ENCODE data around the gene GRK5.
A peak's percentile ranks its signal among the peaks of the same experiment; 100 is the strongest.

GRK5 gene

DNA sequence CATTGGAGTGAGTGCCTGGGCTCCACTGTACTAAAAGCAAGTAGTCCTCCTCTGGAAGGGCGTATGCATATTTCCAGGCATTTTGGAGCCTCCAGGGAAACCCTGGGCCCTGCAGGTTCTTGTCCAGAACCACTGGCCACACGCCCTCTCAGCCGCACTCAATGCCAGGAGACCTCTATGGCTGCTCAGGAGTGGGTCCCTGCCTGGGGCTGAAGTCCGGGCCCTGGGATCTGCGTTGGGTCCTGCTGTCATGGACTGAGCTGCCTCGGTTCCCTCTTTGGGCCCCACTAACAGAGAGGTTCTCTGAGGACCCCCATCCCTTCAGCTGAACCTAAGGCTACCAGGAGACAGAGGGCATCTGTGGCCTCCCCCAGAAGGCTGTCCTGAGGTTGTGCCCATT lies 58.3 kb downstream of the GRK5 start:
- TF ChIP-seq, protein P1, sequence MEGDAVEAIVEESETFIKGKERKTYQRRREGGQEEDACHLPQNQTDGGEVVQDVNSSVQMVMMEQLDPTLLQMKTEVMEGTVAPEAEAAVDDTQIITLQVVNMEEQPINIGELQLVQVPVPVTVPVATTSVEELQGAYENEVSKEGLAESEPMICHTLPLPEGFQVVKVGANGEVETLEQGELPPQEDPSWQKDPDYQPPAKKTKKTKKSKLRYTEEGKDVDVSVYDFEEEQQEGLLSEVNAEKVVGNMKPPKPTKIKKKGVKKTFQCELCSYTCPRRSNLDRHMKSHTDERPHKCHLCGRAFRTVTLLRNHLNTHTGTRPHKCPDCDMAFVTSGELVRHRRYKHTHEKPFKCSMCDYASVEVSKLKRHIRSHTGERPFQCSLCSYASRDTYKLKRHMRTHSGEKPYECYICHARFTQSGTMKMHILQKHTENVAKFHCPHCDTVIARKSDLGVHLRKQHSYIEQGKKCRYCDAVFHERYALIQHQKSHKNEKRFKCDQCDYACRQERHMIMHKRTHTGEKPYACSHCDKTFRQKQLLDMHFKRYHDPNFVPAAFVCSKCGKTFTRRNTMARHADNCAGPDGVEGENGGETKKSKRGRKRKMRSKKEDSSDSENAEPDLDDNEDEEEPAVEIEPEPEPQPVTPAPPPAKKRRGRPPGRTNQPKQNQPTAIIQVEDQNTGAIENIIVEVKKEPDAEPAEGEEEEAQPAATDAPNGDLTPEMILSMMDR (IDR thresholded peaks at IDR 0.05) = no peak
- H3K4me1 ChIP-seq = peaks cover 20% of the 10 kb centered on the region
- H3K9ac ChIP-seq = no peak overlapping the region
- H3K27me3 ChIP-seq (ENCODE audit: control insufficient read depth, insufficient read depth, low read length) = no peaks in the 10 kb centered on the region
- peaks cover 79% of the 10 kb centered on the region for H3K79me2 ChIP-seq
- no peak overlapping the region for H2AFZ ChIP-seq
- H3K4me2 ChIP-seq (ENCODE audit: low read length) = no peak overlapping the region
- H3K36me3 ChIP-seq (ENCODE audit: control insufficient read depth, insufficient read depth, low read length) = no peaks in the 10 kb centered on the region
- no peak overlapping the region for H3K27ac ChIP-seq
- H3K4me3 ChIP-seq (ENCODE audit: low read depth, low read length) = no peak overlapping the region
- H3K9me3 ChIP-seq (ENCODE audit: control insufficient read depth, low read length) = no peaks in the 10 kb centered on the region

DNA sequence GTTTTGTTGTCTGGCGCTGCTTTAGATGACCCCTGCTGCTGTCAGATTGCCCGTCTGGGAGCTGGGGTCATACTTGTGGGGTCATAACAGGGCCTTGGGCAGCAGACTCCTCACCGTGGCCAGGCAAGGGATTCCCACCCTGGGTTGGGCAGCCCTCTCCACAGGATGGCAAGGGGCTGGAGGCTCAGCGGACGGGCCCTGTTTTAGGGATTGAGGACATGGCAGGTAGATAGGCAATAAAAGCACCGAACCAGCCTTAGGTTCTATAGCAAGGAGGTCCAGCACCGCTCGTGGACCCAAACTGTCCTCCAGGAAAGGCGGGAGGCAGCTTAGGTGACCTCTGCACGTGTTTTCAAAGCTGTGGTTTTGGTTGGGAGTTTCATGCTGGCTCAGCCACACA lies 60.0 kb downstream of the GRK5 start:
- Histone ChIP-seq H3K36me3 (ENCODE audit: control insufficient read depth, insufficient read depth, low read length) (no peaks in the 10 kb centered on the region), H2AFZ (no peak overlapping the region), H3K9me3 (ENCODE audit: control insufficient read depth, low read length) (no peaks in the 10 kb centered on the region), H3K9ac (no peak overlapping the region), H3K79me2 (peaks cover 86% of the 10 kb centered on the region), H3K27me3 (ENCODE audit: control insufficient read depth, insufficient read depth, low read length) (no peaks in the 10 kb centered on the region), H3K4me1 (peaks cover 35% of the 10 kb centered on the region), H3K4me2 (ENCODE audit: low read length) (no peak overlapping the region), H3K4me3 (ENCODE audit: low read depth, low read length) (no peak overlapping the region), H3K27ac (no peak overlapping the region)
- TF ChIP-seq, protein P1 (IDR thresholded peaks at IDR 0.05) = no peak

DNA sequence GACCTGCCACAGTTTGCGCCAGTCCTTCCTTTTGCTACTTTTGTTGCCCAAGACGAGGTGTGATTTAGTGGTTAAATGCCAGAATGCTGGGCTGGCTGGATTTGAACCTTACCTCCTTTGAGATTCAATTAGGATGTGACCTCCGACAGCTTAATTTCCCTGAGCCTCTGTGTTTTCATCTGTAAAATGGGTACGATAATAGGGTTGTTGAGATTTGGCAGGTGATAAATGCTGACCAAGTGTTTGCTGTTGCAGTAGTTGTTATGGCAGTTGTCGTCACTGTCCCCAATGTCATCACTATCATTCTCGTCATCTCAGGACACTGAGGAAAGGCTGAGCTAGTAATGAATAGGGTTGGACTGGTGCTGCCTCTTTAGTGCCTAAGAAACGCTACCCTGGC lies 61.1 kb downstream of the GRK5 start:
- Histone ChIP-seq H3K9ac (no peak overlapping the region), H3K4me3 (ENCODE audit: low read depth, low read length) (no peak overlapping the region), H3K27me3 (ENCODE audit: control insufficient read depth, insufficient read depth, low read length) (no peaks in the 10 kb centered on the region), H3K79me2 (peaks cover 87% of the 10 kb centered on the region), H3K36me3 (ENCODE audit: control insufficient read depth, insufficient read depth, low read length) (no peaks in the 10 kb centered on the region), H3K4me1 (peaks cover 37% of the 10 kb centered on the region), H3K27ac (peak overlapping the region; percentile 26), H2AFZ (no peak overlapping the region), H3K9me3 (ENCODE audit: control insufficient read depth, low read length) (no peaks in the 10 kb centered on the region), H3K4me2 (ENCODE audit: low read length) (no peak overlapping the region)
- TF ChIP-seq, protein P1 (IDR thresholded peaks at IDR 0.05) = no peak

DNA sequence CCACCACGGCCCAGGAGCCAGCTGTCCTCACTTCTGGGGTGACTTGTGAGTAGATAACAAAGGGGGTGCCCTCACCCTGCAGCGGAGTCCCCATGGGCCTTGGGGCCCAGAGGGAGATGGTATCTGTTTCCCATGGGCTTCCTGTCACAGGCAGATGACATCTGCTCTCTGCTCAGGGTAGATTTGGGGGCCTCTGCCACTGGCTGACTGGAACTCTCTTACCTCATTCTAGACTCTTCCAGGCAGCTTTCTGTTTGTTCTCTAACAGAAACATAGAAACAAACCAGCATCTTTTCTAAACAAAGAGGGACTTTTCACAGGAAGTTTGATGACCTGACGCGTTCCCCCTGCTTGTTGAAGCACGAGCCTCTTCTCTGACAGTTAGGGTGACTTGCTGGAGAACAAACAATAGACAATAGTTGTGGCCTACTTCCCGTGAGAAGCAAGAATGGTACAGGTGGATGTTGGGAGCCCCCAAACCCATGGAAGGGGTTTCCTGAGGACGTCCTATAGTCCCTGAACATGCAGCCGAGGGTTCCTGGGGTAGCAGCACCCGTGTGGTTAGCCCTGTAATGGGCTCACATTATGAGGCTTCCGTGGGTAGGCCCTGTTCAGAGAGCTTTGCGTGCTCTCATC lies 61.6 kb downstream of the GRK5 start:
- Histone ChIP-seq H3K4me2 (ENCODE audit: low read length) (no peak overlapping the region), H3K9ac (no peak overlapping the region), H3K4me3 (ENCODE audit: low read depth, low read length) (no peak overlapping the region), H3K79me2 (peaks cover 88% of the 10 kb centered on the region), H2AFZ (no peak overlapping the region), H3K27me3 (ENCODE audit: control insufficient read depth, insufficient read depth, low read length) (no peaks in the 10 kb centered on the region), H3K36me3 (ENCODE audit: control insufficient read depth, insufficient read depth, low read length) (no peaks in the 10 kb centered on the region), H3K9me3 (ENCODE audit: control insufficient read depth, low read length) (no peaks in the 10 kb centered on the region), H3K4me1 (peaks cover 42% of the 10 kb centered on the region), H3K27ac (peak overlapping the region; percentile 26)
- TF ChIP-seq, protein P1 (IDR thresholded peaks at IDR 0.05) = no peak

DNA sequence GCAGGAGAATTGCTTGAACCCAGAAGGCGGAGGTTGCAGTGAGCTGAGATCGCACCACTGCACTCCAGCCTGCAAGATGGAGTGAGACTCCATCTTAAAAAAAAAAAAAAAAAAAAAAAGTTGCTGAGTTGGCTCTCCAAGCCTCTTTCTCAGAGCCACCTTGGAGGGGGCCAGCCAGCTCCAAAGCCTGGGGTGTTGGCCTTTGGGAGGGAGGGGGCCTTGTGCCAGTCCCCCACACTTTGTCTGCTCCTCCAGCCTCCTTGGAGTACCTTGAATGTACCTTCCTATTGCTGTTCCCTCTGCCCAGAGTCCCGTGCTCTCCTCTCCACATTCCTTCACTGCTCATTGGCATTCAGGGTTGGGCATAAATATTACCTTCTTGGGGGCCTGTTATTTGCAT lies 62.4 kb downstream of the GRK5 start:
- no peak overlapping the region for H3K9ac ChIP-seq
- peaks cover 88% of the 10 kb centered on the region for H3K79me2 ChIP-seq
- H3K9me3 ChIP-seq (ENCODE audit: control insufficient read depth, low read length) = no peaks in the 10 kb centered on the region
- H3K4me1 ChIP-seq = peaks cover 49% of the 10 kb centered on the region
- TF ChIP-seq, protein P1 (IDR thresholded peaks at IDR 0.05) = no peak
- H2AFZ ChIP-seq = no peak overlapping the region
- H3K36me3 ChIP-seq (ENCODE audit: control insufficient read depth, insufficient read depth, low read length) = no peaks in the 10 kb centered on the region
- H3K4me3 ChIP-seq (ENCODE audit: low read depth, low read length) = no peak overlapping the region
- no peak overlapping the region for H3K27ac ChIP-seq
- no peak overlapping the region for H3K4me2 ChIP-seq (ENCODE audit: low read length)
- H3K27me3 ChIP-seq (ENCODE audit: control insufficient read depth, insufficient read depth, low read length) = no peaks in the 10 kb centered on the region
